Fibroblast of skin of scalp (primary cell): ENCODE results near the gene MYLIP.

ENCODE experiments used
- DNase-seq: peaks from one replicate; pipeline ENCODE4 v3.0.0-alpha.2; 2013

Gene MYLIP

DNA sequence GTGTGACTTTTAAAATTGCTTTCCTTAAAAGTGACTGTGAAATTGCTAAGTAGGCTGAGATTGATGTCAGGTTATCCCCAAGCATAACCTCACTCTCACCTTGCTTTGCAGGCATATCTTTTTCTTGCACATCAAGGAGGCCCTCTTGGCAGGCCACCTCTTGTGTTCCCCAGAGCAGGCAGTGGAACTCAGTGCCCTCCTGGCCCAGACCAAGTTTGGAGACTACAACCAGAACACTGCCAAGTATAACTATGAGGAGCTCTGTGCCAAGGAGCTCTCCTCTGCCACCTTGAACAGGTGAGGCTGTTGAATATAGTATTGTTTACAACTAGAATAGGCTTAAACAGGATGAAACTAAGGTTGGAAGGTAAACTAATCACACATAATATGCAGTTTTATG lies 12.6 kb downstream of the MYLIP start:
- no peak for DNase-seq

DNA sequence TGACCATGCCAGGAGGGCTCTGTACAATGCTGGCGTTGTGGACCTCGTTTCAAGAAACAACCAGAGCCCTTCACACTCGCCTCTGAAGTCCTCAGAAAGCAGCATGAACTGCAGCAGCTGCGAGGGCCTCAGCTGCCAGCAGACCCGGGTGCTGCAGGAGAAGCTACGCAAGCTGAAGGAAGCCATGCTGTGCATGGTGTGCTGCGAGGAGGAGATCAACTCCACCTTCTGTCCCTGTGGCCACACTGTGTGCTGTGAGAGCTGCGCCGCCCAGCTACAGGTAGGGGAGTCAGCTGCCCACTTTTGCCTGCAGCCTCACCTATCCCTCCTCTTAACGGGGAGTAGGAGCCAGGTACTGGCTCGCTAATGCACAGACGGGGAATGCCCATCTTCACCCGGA lies 16.2 kb downstream of the MYLIP start:
- no peak for DNase-seq

DNA sequence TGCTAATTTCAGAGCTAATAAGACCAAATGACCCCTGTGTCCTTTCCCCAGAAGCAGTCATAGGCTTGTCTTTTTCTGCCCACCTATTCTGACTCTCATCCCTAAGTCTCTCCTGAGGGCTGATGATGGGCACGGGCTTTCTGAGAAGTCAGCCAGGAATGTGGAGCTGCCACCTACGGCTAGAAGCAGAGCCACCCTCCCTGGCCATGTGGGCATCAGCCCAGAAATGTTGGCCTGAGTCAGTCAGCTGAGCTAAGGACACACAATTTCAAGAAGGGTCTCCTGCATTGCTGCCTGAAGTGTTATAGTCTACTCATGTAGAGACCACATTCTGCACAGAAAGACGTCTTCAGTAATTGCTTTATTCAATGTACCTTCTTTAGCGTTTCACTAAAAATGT lies 17.1 kb downstream of the MYLIP start:
- DNase-seq, result no peak

DNA sequence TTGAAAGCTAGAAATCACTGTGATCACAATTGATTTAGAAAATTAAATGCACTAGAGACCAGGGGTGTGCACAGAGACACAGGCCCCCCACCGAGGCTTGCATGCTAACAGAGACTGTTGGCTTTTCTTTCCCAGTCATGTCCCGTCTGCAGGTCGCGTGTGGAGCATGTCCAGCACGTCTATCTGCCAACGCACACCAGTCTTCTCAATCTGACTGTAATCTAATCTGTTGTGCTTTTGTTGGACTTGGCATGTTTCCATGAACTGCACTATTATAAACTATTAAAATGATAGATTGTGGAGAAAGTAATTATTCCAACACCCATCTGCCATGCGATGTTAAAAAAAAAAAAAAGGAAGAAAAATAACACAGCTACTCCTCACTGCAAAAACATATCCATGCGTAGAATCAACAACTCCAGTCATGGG lies 17.7 kb downstream of the MYLIP start:
- DNase-seq, result peak; percentile 64

DNA sequence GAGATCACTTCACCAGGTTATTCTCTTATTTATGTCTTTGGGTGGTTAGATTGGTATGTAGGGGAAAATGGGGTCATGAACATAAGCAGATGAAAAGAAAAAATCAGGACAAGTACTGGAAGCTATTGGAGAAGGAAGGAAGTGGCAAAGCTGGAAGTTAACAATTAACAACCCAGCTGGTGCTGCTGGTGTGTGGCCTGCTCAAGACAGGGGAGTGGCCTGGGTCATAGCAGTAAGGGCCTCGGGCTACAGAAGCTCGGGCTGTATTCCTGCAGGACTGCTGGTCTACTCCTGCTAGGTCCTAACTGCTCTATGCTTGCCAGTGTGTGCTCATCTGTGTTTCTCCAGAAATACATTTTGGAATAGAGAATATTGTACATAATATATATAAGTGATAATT lies 19.6 kb downstream of the MYLIP start:
- no peak for DNase-seq

DNA sequence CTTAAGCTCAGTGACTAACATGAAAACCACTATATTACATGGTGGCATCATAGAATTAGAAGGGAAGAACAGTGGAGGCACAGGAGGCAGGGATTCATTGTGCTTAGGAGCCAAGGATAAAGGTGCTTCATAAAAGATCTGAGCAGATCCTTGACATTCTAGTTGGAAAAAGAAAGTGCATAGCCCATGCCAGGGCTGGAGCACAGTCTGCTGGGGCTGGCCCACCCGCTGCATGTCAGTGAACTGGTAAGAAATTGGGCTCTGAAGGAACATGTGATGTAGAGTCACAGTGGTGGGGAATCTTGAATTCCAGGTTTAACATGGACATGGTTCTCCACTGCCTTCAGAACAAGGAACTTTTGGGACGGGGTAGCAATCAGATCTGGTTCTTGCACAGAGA lies 20.4 kb downstream of the MYLIP start:
- DNase-seq, result no peak

DNA sequence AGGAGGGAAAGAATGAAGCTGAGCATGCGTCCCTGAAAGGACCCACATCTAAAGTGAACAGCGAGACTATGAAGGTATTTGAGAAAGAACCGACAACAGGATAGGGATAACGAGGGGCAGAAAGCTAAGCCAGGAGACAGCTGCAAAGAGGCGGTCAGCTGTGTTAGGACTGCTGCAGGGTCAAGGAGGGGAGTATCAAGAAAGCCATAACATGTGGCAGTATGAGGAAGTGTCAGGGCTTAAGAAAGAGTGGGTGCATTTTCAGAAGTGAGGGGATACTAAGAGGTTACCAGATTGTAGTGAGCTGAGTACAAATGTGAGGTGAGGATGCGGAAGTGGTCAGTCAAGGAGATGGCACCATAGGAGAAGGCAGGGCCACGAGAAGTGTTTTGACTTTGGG lies 21.2 kb downstream of the MYLIP start:
- DNase-seq, result no peak

DNA sequence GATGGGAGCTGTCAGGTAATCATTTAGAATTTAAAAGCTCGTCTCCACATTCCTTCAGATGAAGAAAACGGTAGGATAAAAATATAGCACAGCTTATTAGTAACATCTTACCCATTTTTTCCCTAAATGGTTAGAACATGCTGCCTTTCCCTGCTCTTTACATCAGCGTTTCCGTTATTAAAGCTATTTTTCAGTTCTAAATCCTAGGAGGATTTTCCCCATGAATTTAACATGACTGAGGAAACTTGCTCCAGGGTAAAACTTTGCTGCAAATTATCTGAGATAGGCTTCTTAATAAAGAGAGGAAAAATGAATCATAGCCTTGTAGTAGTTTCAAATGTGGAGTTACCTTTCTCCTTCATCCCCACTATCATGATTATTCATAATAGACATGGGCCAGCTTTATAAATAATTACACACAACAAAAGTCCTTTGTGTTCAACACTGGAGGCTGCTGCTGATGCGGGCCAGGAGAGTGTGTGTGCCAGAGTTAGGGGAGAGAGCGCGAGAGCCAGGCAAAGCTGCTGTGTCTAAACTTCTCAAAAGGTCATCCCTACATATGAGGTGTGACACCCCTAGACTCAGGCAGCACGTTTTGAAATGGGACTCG lies 24.4 kb downstream of the MYLIP start:
- DNase-seq, result no peak

DNA sequence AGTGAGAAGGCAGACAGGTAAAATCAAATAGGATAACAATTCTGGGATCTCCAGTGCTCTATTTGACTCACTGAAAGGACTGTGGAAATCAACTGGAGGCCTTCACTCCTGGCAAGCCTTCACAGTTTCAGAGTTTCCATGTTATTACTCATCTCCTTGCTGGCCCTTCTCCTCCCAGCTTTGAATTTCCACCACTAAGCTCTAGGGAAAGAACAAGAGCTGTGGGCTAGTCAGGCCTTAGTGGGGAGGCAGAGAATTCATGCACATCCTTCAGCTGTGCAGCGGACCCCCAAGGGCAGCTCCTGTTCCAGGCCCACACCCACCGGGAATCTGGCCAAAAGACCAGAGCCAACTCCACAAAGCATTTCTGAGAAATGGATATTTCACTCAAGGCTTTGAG lies 26.0 kb downstream of the MYLIP start:
- peak; percentile 91 for DNase-seq

DNA sequence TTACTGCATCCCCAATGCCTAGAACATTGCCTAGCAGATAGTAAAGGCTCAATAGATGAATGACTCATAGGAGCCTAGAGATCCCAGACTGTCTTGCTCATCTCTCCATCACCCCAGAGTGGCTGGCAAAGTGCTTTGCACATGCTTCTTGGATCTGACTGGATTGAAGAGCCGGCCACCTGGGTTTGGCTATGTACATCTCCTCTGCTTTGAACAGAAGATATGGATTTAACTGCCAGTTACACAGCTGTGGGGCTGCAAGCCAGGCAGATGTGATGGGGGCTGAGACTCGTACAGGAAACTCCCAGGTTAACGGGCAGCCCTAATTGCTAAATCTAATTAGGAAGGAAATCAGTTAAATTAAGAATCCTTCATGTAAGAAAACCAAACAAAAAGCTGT lies 28.6 kb downstream of the MYLIP start:
- DNase-seq, result no peak

DNA sequence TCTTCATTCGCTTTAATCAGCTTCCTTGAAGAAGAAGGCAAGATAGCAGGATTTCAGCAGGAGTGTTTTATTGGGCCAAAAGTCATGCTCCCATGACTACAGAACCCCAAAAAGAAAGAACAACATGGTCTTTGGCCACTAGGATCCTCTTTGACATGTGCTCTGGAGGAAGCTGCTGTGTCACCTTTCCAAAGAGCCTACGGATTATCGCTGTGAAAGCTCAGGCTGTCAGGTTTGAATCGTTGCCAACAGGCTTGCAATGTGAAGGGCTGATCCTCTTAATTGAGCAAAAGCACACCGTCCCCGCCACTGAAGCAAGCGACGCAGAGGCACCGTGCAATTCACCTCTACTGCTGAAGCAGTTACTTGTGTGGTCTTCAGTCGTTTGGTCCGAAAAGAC lies 29.0 kb downstream of the MYLIP start:
- no peak for DNase-seq

DNA sequence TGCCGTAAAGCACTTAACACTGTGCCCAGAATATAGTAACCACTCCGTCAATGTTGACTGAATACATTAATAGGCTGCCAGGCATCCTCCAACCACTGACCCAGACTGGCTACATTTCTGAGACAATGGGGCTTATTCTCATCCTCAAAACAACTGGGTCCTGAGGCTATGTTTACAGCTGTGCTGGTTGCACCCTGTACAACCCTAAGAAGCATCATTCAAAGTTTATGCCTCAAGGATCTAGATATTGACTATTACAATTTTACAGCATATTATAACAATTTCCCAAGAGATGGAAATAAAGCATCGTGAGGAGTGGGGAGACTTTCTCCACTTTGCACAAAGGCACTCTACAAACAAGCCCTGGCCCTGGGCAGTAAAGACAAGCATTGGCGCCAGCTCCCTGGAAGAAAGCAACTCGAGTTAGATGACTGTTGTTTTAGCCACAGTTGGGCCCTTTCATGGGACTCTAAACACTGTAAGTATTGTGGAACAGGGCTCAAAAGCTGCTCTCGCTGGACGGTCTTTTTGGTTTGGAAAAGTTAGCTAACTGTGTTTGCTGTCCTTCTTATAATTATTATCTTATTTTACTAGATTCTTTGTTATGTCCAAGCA lies 30.2 kb downstream of the MYLIP start:
- DNase-seq, result no peak

DNA sequence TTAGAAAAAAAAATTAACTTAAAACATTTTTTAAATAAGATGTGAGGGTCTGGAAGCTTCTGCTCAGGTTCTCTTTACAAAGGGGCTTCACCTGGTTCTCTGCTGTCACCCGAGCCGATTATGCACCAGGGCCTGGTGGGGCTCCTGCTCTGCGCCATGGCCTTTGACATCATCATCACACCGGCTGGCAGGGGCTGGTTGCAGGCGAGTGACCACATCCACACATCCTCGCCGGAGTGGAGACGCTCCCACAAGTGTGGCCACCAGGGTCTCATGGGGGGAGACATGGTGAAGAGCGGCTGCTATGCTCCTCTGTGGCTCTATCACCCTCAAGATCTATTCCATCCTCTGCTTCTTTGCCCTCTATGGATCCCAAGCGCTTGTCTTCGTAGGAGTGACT lies 31.9 kb downstream of the MYLIP start:
- DNase-seq, result no peak

DNA sequence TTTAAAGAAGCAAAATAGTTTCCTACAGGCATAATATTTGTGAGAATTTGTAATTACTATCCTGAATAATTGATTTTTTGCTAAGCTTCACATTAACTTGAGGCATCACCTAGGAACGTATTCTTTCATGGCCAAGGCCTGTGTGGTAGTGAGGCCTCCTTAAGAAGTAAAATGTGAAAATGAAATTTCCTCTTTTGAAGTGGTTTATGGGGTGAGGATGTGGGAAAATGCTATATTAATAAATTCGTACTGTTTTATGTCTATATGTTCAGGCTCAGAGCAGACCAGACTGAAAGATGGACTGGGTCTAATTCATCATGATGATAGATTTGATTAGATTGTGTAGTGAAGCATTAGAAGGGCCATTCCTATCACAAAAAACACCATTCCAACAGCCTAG lies 33.1 kb downstream of the MYLIP start:
- no peak for DNase-seq

DNA sequence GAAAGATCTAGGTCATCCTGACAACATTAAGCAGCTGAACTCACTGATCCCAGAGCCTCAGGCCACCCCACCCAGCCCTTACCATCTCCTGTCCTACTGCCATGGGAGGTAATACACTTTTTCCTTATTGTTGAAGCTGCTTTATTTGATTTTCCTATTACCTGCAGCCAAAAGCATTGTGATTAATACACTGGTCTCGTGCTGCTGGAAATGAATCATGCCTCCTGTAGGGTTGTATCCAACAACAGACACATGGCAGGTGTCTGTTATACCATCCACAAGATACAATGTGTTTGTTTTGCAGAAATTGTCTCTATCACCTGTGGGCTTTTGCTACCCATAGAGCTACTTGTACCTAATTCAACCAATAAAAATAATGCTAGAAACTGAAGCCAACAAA lies 34.2 kb downstream of the MYLIP start:
- no peak for DNase-seq

DNA sequence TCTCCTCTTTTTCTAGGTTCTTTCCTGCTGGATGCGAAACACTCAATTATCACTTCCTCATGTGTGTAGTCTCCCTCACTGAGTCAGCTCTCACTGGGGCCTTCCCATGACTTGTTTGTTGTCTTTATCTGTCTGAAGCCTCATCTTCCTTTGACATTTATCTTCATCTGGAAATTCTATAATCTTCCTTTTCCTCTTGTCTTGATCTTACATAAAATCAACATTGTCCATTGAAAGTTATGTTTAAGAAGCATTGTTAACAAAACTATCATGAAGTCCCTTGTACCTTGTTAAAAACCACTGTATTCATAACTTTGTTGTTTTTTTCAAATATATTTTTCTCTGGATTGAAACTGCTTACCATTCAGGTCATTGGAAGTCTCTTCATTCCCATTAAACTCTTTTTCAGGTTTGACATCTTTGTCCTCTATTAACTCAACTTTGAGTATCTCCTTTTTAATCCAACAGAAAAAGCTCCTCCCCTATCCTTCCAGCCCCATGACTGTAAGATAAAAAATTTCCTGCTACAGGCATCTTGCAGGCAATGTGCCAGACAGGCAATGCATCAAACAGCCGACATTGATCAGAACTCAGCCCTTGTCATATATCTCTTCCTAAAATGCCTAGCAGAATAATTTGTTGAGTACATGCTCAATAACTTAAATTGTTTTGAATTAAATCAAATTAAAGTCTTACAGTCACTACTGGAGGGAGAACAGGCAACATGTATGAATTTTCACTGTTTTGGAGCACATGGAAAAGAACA lies 34.8 kb downstream of the MYLIP start:
- peak; percentile 73 for DNase-seq

DNA sequence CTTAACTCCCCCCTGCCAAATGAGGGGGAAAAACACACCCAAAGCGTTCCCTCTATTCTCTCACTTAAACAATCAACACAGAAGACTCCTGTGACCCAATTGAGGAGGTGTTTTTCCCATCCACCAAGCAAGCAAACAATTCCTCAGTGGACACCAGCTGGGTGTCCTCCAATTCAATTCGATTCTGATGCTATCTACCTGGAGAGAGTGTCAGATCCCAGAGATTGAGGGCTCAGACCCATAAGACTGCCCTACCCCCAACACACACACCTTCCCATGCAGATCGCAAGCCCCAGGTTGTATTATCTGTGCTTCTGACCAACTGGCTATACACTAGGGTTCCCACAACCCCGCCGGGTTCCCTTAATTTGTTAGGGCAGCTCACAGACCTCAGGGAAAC lies 36.8 kb downstream of the MYLIP start:
- DNase-seq, result no peak

DNA sequence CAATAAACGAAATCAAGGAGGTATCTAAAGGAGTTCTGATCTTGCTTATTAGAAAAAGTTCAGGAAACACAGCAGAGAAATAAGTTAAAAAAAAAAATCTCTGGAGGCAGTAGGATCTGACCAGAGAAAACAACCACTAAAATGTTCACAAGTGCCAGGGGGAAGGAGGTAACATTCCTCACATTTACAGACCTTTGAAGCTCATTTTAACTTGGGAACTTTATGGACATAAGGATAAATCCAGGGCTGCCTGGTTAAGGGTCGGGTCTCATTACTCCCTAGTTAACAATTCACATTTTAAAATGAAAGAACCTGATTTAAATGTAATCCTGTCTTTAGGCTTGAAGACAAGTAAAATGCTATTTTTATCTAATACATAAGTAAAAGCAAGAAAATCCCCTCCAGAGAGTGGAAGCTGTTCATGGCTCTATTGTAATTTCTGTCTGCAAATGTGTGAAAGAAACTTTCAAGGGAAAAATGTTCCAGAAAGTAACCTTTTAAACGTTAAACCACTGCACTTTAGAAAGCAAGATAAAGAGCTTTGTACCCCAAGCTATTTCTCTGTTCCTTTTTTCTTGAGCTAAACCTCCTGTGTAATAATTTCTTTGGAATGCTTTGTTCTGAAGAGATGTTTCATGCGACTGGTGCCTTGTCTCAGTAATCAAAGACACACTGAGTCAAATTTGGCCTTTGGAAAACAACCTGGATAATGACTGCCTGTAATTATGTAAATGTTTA lies 38.2 kb downstream of the MYLIP start:
- no peak for DNase-seq

DNA sequence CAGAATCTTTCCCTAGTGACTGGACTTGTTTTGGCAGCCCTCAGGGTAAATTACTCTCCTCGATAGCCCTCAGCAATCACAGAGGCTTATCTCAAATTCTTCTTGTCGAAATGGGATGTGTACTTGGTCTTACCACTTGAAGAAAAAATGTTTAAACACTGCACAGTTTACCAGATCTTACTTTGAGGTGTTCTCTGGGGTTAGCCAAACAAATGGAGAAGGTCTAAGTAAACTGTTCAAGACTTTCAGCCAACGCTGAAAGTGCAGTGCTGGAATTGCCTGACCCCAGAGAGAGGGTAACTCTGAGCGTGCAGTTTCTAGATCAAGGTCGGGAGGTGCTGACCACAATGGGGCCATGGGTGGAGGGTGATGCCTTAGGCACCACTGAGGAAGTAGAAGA lies 39.2 kb downstream of the MYLIP start:
- DNase-seq, result no peak

DNA sequence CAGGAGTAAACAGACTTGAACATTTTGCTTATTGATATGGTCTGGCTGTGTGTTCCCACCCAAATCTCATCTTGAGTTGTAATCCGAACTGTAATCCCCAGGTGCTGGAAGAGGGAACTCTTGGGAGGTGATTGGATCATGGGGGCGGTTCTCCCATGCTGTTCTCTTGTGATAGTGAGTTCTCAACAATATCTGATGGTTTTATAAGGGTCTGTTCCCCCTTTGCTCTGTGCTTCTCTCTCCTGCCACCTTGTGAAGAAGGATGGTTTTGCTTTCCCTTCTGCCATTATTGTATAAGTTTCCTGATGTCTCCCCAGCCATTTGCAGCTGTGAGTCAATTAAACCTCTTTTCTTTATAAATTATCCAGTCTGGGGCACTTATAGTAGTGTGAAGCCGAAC lies 40.0 kb downstream of the MYLIP start:
- DNase-seq, result peak; percentile 58

DNA sequence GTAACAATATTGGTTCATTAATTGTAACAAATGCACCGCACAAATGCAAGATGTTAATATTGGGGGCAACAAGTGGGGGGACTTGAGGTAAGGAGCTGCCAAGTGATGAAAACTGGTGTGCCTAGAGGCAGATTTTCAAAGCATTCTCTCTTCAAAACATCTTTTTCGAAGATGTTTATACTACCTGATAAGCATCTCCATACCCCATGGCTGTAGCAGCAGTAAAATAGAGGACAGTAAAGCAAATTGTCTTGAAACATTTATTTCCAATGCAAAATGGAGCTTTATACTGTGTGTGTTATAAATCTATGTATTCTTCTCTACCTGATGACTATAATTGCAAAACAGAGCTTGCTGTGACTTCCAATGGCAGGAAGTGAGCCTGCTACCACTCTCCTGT lies 42.5 kb downstream of the MYLIP start:
- DNase-seq, result no peak

DNA sequence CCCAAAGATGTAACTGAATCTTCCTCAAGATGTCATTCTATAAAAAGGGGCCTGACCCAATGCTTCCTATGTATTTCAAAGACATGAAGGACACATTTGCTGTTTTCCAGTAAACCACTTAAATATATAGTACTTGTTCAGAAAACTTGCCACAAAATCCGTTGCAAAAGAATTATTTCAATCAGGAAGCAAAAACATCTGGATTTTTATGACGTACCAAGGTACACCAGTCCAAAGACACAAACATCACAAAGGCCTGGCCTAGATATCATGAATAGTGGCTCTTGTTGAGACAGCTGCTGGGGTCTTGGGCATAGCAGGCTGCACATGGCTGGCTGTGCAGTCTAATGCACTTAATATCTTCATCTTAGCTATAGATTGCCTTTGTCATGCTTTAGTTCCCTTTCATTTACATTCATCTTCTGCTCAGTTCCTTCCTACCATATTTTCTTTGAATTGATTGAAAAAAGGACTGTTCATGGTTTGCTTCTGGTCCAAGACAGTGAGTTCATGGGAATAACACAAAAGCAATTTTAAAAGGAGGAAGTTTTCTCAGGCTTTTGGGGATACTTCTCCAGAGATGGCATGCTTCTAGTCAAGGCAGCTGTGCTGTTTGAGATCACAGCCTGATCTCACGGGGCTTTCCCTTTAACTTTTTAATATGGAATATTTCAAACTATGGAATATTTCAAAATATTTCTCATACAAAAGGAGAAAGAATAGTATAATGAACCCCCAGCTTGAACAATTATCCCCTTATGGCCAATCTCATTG lies 44.5 kb downstream of the MYLIP start:
- DNase-seq, result no peak
